NT2/D1 (cell line): ENCODE data around the gene C11orf52.

Experiments used
- DNase-seq: peaks from one replicate; pipeline ENCODE4 v3.0.0-alpha.2; 2011; ENCODE audit warnings: low read depth, low spot score
- H3K27me3 ChIP-seq: 2 replicates; pipeline ENCODE4 v1.6.0; 2011; ENCODE audit warnings: mild to moderate bottlenecking; ENCODE audit not compliant: insufficient read length, insufficient read depth
- H3K36me3 ChIP-seq: 2 replicates; pipeline ENCODE4 v1.6.1; 2011; ENCODE audit warnings: mild to moderate bottlenecking, low read length, mixed read lengths; ENCODE audit not compliant: insufficient read depth, insufficient read length
- H3K4me1 ChIP-seq: 2 replicates; pipeline ENCODE4 v1.5.1; 2011; ENCODE audit not compliant: insufficient read depth, insufficient read length
- H3K4me3 ChIP-seq: 2 replicates; pipeline ENCODE4 v1.5.1; 2011; ENCODE audit warnings: low read depth; ENCODE audit not compliant: insufficient read length
- H3K9ac ChIP-seq: 2 replicates; pipeline ENCODE4 v1.6.0; 2011; ENCODE audit warnings: low read depth; ENCODE audit not compliant: insufficient read length
- H3K9me3 ChIP-seq: 2 replicates; pipeline ENCODE4 v1.5.1; 2011; ENCODE audit warnings: mild to moderate bottlenecking, low read length; ENCODE audit not compliant: insufficient read depth
- SUZ12 ChIP-seq: IDR thresholded peaks from 2 replicates; pipeline ENCODE4 v1.6.1; 2011; ENCODE audit not compliant: insufficient read length, insufficient read depth; ENCODE audit errors: extremely low read depth
- YY1 ChIP-seq: IDR thresholded peaks from 2 replicates; pipeline ENCODE4 v1.6.1; 2011; ENCODE audit not compliant: insufficient read length, insufficient read depth
- ZNF274 ChIP-seq: IDR thresholded peaks from 2 replicates; pipeline ENCODE4 v1.6.1; 2011; ENCODE audit warnings: mild to moderate bottlenecking, low read depth, low read length

The C11orf52 gene

GRCh38 chr11:111966678-111967077, 48.0 kb downstream of the C11orf52 start:
- Histone ChIP-seq H3K4me3 (no peak overlapping the region), H3K27me3 (no peaks in the 10 kb centered on the region), H3K9me3 (no peaks in the 10 kb centered on the region), H3K9ac (no peak overlapping the region), H3K36me3 (no peaks in the 10 kb centered on the region), H3K4me1 (no peaks in the 10 kb centered on the region)
- DNase-seq: no peak
- TF ChIP-seq ZNF274: no peak
- TF ChIP-seq SUZ12: no peak

DNA sequence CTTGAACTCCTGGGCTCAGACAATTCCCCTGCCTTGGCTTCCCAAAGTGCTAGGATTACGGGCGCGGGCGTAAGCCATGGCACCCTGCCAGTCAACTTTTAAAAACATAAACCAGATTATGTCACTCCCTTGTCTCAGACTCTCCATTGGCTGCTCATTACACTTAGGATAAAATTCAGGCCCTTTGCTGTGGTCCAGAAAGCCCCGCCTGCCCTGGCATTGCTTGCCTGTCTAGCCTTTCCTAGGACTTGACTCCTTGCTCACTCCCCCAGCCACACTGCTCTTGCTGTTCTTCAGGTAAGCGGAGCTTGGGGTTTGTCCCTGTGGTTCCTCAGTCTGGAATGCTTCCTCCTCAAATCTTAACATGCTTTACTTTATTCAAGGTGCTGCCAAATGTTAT, 48.9 kb downstream of the C11orf52 start:
- no peaks in the 10 kb centered on the region for H3K36me3 ChIP-seq
- TF ChIP-seq YY1 (no peak), SUZ12 (no peak), ZNF274 (no peak)

DNA sequence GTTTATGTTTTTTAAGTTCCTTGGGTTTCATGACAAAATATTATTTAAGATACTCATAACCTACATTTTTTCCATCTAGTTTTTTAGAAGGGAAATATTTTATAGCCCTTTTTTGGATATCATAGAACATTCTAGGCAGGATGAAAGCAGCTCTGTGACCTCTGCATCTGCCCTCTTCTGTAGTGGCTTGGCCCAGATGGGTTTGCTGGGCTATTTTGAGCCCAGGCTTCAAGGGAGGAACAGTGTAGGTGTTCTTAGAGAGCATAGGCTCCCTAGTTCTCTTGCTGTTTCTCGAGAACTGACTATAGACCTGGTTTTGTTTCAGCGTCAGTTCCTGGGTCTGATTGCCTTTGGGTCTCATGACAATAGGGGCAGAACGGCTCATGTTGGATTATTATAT, 50.6 kb downstream of the C11orf52 start:
- Histone ChIP-seq H3K27me3 (no peaks in the 10 kb centered on the region), H3K36me3 (no peaks in the 10 kb centered on the region), H3K4me3 (no peak overlapping the region), H3K4me1 (no peaks in the 10 kb centered on the region), H3K9me3 (no peaks in the 10 kb centered on the region), H3K9ac (no peak overlapping the region)
- DNase-seq: no peak
- TF ChIP-seq YY1: no peak
- no peak for TF ChIP-seq SUZ12
- TF ChIP-seq ZNF274: no peak

More for the DNA sequence above, 48.9 kb downstream of the C11orf52 start:
- no peaks in the 10 kb centered on the region for H3K9me3 ChIP-seq
- no peak for DNase-seq
- no peaks in the 10 kb centered on the region for H3K4me1 ChIP-seq
- H3K9ac ChIP-seq: no peak overlapping the region
- H3K4me3 ChIP-seq: no peak overlapping the region
- H3K27me3 ChIP-seq: no peaks in the 10 kb centered on the region

DNA sequence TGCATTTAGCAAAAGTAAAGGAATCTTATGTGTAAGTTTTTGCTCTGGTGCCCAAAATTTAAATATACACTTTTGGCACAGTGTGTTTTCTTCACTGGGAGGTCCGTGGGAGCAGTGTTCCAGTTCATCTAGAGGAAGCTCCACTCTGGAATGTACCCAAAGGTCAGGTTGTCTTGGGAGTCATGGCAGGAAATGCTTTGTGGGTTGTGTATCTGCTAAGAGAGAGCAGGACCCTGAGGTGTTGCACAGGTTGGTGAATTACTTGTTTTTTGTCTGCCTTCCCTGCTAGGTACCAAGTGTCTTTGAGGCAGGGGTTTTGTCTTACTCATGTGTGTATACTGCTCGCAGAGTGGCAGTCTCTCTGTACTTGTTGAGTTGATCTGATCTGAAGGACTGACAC, 55.7 kb downstream of the C11orf52 start:
- no peak for TF ChIP-seq YY1
- no peak for TF ChIP-seq SUZ12
- no peak for TF ChIP-seq ZNF274
- Histone ChIP-seq H3K4me3 (no peak overlapping the region), H3K4me1 (peaks cover 2% of the 10 kb centered on the region), H3K36me3 (no peaks in the 10 kb centered on the region), H3K9ac (no peak overlapping the region), H3K9me3 (no peaks in the 10 kb centered on the region), H3K27me3 (no peaks in the 10 kb centered on the region)
- DNase-seq: no peak

DNA sequence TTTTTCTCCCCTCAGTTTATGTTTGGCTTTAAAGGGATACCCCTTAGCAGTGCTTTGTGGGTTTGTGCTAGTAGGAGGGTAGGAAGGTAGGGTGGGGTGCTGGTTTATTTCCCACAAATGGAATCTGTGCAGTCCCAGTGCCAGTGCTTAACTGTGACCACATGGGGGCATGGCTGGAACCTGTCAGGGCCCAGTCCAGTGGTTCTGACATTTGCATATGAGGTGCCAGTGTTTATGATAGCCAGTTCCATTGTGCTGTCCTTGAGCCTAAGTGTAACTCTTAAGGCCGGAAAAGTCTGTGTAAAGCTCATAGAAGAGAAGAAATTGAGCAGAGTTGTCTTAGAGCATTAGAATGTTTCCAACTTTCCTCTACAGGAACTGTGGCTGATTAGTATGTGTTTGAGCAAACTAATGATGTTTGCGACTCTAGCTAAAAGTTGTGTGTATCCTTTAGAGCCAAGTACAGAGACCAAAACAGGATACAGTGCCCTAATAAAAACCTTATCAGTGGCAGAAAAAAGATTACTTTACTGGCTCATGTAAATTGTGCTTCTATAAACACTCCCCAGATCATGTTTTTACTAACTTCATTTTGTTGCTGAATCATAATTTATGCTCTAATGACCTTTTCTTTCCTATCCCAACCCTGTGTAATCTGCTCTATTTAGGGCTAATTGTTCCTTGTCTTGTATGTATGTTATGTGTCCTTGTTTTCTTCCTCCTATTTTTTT, 56.5 kb downstream of the C11orf52 start:
- Histone ChIP-seq H3K9ac (no peak overlapping the region), H3K9me3 (no peaks in the 10 kb centered on the region), H3K4me3 (no peak overlapping the region), H3K27me3 (no peaks in the 10 kb centered on the region), H3K4me1 (peaks cover 2% of the 10 kb centered on the region), H3K36me3 (no peaks in the 10 kb centered on the region)
- no peak for TF ChIP-seq ZNF274
- TF ChIP-seq YY1: no peak
- TF ChIP-seq SUZ12: no peak
- no peak for DNase-seq

DNA sequence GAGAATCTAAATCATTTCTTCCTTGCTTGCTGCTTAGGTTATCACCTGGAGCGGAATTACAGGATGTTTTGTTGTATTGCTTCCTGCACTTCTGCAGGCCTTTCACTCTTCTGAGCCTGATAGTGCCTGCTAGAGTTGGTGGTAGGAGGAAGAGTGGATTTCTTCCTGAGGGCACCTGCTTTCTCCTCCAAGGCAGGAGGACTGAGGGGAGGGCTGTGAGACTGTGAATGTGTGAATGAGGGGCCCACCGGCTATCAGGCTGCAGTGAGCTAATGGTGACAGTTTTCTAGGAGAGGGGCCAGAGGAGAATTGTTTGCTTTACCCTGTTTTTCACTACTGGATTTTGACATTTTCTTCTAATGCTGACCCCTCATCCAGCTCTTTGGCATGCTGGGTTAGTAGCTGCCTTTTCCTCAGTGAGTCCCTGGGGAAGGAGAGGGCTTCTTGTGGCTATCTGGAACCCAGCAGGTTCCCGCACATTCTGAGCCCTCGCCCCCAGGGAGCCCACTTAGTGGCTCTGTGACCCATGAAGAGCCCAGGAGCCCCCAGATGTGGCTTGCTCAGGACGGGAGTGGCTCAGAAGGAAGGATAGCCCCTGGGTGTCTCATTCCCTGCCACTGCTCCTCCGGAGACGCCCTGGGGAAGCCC, 57.5 kb downstream of the C11orf52 start:
- peak overlapping the region; percentile 81 for H3K9ac ChIP-seq
- no peak for DNase-seq
- TF ChIP-seq SUZ12 (no peak), YY1 (no peak), ZNF274 (no peak)
- no peaks in the 10 kb centered on the region for H3K9me3 ChIP-seq
- H3K4me1 ChIP-seq: peaks cover 2% of the 10 kb centered on the region
- H3K4me3 ChIP-seq: peak overlapping the region; percentile 43
- no peaks in the 10 kb centered on the region for H3K36me3 ChIP-seq
- H3K27me3 ChIP-seq: no peaks in the 10 kb centered on the region
